ENCODE data around the gene ATXN3L.

Gene ATXN3L

DNA sequence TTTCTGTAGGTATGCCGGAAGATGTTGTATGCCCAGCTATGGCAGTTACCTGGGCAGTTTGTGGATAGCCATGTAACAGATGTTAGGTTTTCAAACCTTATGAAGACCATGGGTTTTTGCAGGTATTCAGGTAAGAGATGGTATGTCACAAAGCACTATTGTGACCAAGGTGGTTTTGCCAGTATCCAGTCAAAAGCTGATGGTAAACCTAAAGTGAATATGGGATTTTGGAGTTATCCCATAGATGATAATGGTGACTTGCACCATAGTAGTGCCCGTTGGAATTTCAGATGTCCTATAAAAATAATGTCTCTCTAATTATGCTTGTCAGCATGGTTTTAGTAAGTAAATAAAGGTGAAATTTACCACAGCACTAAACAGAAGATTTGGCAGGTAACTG, at the start of gene ATXN3L:
ATXN3L (minus strand) TSS at position 101 of the 400 bp plus-strand sequence. CDS start 119 bp downstream, outside the sequence.
- no peak for DNase-seq (ENCODE audit: low read depth)

DNA sequence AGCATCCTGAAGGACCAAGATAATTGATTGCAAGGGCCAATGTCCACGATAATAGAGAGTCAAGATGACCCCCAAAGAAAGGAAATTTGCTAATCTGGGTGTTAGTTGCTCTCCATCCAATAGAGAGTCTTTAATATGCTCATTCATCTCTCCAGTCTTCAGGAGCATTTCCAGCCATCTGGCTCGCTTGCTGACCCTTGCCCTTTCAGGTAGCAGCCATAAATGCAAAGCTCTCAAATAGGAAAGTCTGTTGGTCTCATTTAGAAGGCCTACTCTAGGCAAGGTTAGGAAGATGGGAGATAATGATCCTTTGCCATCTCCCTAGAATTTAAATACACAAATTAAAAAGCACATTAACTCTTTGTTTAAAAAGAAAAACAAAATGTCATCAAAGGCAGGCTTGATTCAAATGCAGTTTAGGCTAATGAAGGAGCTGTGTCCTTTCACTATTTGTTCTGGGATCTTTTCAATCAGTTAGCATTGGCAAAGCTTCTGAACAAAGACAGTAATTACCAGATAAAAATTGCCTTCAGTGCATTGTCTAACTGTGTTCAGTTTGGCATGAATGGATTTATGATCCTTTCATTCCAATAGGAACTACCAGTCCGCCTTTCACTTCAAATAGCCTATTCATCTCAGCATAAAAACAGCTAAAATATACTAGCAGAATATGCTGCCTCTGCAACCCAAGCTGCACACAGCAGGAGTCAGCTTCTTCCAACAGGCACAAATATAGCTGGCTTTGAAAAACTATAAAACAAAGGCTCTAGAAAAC, 49.6 kb upstream of the ATXN3L start:
- DNase-seq (ENCODE audit: low read depth): no peak

DNA sequence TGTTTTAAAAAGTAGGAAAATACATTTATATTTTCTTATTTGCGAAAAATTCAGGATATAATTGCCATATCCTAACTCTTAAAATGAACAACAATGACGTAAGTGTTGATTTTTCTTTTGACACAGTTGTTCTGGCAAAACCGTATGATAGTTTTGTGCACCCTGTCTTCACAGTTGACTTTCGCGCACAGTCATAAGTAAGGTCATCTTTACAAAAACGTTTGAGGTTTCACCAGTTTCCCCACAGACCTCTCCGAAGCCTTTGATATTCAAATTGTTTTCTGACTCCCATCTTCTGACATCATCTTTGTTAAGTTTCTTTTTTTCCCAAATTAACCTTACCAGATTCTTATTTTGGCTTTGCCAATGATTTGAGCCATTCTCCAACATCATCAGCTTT, 48.1 kb upstream of the ATXN3L start:
- no peak for DNase-seq (ENCODE audit: low read depth)

DNA sequence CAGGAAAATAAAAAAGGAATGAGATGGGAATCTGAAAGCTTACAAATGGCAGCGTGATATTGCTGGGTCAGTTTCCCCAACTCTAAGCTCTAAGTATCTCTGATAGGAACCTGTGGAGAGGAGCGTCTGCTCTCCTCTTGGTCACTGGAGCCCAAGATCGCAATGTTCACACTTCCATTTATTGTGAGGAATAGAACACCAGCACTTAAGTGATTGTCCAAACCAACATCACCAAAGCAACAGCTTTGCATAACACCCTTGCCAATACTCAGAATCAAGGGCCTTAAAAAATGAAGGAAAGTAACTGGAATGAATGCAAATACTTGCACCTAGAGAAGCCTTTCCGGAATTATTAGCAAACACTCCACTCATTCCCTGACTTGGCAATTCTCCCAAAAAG, 46.8 kb upstream of the ATXN3L start:
- DNase-seq (ENCODE audit: low read depth): no peak

DNA sequence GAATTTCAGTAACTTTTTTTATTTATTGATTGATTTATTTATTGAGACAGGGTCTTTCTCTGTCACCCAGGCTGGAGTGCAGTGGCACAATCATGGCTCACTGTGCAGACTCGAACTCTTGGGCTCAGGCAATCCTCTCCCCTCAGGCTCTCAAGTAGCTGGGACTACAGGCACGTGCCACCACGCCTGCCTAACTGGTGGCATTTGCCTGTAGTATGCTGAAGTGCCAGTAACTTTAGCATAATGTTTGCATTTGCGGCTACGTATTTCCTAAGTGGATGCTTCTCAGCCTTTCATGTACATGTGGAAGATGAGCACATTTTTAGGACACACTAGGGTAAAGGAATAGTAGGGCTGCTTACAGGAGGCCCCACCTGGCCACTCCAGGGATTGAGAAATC, 45.3 kb upstream of the ATXN3L start:
- no peak for DNase-seq (ENCODE audit: low read depth)

DNA sequence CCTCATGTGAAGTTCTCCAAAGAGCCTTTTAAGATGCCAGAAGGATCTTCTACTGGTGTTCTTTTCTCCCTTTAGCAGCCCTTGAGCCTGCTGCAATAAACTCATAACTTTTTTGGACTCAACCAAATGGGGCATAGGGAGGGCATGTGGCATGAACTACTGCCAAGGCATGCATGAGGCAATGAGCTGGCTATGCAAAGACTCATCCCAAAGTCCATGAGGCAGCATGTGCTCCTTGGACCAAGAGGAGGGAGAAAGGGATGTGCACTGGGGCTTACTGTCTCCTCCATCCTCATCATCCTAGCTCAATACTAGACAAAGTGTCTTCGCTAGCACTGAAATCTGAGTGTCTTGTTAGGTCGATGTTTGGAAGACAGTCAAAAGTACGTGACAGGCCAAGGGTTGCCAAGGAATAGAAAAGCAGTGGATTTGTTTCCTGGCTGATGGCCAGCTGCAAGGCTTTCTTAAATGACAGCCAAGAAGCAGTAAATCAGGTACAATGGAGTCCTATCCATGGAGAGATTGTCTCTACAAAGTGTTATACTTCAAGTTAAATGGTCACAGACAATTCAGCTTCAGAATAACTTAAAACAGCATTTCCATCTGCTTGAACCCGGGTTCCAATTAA, 44.5 kb upstream of the ATXN3L start:
- DNase-seq (ENCODE audit: low read depth): no peak

DNA sequence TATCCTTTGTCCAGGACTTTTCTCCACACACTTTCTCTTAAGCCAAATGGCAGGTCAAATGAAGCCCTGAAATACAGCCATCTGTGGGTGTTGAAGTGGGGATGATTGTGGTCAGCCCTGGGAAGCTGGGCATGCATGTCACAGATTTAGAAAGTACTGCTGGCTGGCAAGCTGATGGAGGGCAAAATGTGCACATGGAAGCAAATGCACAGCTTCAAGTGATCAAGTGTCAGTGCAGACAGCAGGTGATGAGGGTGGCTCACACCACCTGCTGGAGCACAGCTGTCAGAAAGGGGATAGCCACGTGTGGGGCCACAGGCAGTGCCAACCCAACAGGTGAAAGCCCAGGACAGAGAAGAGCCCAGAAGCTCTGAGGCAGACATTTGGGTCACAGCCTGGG, 40.3 kb upstream of the ATXN3L start:
- DNase-seq (ENCODE audit: low read depth): no peak

DNA sequence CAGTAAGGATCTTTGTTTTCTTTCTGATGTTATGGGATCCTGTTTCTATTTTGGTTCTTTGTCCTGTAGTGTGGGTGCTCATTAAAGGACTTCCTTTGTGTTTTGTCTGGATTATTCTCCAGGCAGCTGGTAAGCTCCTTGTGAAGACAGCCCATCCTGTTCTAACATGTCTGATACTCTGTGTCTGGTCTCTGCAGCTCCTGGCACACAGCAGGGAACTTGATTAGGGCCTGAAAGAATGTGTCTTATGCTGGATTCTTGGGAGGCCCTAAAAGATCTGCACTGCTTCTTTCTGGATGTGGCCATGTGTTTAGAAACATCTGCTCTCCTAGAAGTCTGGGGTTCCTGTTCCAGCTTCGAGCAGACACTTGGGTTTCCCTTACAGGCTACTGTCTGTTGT, 38.1 kb upstream of the ATXN3L start:
- DNase-seq (ENCODE audit: low read depth): no peak

DNA sequence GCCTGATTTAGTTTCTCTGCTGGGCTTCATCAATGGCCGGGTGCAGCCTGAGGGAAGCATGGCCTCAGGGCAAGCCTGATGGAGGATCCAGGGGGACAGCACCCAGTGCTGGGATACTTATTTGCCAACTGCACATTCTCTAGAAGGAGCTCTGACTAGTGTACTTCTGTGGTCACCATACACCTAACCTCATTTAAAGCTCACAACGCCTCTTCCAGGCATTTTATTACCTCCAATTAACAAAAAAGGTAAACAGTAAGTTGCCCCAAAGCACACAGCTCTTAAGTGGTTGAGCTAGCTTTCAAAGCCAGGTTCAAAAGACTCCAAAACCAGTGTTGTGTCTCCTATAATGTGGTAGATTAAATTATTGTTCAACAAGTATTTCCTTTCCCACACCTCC, 26.8 kb upstream of the ATXN3L start:
- no peak for DNase-seq (ENCODE audit: low read depth)

DNA sequence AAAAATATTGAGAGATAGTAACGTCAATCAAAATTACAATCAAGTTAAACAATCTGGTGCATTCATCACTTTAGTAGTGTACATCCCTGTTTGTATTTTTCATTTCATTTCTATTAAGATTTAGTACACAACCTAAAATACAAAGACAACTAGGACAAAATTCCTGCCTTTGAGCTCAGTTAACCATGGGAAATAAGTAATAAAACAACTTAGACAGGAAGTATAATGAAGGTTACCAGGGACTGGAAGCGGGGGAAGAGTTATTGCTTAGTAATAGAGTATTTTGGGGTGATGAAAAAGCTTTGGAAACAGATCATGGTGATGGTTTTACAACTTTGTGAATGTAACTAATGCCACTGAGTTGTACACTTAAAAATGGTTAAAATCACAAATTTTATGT, 25.6 kb upstream of the ATXN3L start:
- DNase-seq (ENCODE audit: low read depth): no peak

DNA sequence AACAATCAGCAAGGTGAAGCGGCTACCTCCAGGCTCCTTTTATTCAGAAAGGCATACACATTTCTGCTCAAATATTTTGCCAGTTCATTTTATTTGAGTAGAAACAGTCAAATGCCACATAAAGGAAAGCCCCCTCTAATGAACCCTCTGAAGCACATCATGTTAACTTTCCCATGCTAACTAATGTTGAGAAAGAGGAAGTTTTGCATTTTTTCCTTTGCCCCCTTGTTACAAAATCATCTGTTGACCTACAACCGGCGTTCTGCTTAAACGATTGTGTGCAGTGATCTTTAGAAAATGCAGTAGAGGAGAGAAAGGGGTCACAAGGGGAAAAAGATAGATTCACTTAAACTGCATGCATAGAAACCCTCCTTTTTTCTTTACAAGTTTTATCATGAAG, 25.2 kb upstream of the ATXN3L start:
- no peak for DNase-seq (ENCODE audit: low read depth)

DNA sequence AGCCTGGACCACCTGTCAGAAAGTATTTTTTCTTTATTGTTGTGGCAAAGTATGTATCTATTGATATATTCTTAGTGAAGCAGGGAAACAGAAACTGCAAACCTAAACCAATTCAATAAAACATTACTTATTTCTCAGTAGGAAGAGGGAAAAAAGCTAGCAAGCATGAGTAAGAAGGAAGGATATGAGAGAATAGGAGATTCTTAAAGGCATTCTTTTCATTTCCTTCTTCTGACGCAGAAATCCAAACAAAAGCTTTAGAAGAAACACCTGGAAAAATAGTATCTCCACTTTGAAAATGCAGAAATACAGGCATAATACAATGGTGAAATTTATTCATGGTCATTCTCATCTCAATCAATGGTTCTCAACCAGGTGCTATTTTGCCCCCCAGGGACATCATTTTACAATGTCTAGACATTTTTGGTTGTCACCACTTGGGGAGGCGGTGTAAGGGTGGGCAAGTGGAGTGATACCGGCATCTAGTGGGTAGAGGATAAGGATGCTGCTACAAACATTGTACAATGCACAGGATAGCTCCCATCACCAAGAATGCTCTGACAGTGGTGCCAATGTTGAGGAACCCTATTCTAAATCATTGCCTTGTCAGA, 21.7 kb upstream of the ATXN3L start:
- no peak for DNase-seq (ENCODE audit: low read depth)

DNA sequence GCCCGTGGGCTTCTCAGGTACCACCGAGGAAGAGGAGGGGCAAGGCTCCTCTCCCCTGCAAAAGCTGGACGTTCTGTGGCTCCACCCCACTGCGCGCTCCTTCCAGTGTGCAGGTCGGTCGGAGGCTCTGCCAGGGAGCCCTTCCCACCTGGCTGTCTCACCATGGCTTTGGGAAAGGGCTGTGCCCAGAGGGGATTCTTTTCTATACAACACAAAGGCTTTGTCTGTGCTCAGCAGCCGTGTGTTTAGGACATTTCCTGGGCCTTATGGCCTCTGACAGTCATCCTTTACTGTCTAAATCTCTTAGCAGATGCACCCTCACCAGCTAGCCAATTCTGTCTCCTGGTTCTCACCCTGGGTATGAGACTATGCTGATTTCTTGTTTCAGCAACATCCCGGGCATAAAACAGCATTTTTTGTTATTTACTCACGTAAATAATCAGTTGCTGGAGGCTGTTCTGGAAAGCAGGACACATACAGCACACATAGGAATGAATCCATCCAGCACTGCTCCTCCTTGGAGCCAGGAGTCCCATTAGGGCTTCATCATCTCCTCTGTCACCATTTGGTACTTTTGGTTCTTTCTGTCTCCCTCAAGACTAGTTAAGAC, 20.4 kb upstream of the ATXN3L start:
- DNase-seq (ENCODE audit: low read depth): no peak

DNA sequence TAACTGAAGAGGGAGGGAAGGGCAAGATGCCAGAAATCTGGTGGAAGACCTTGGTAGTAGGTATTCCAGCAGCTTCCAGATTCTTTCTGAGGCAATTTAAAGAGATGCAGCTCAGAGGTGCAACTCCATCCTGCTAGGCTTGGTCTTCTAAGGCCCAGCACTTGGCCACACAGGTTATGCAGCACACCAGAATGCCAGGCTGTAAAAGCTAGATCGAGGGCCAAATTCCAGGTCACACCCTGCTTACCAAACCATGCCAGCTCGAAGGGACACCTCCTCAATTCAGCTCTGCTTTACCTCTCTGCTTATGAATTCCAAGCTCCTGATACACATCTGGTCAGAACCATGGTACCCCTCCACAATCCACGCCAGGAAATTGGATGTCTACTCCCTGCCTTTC, 19.8 kb upstream of the ATXN3L start:
- DNase-seq (ENCODE audit: low read depth): no peak

DNA sequence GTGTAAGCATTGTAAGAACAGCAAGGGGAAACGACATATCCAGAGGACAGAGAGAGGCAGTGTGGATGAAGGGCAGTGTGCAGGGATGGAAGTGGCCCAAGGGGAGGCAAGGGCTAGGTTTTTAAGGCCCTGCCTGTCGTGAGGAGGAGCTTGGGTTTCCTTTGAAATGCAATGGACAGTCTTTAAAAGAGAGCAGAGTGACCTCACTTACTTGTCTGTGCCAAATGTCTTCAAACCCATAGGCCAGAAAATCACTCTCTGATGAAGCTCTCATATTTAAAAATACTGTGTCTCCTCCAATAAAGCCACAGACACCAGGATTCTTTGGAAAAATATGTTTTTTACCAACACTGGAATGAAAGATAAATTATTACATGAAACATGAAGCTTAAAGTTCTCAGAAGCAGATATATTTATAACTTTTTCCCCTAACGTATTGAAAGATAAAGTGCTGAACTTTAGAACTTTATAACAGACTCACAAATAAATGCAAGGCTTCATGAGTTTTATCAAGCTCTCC, 19.2 kb upstream of the ATXN3L start:
- DNase-seq (ENCODE audit: low read depth): no peak

DNA sequence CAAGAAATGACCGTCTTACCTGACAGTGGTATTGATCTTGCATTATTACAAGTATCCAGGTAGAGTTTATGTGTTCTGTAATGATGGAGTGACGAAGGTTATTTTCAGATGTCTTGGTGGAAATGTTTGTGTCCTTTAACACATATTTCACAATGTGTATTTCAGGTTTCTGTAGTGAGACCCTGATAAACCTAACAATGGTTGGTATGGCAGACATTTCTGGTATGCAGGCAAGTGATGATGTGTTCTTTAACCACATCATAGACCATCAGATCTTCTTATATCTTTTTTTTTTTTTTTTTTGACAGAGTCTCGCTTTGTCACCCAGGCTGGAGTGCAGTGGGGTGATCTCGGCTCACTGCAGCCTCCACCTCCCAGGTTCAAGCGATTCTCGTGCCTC, 14.6 kb upstream of the ATXN3L start:
- no peak for DNase-seq (ENCODE audit: low read depth)

DNA sequence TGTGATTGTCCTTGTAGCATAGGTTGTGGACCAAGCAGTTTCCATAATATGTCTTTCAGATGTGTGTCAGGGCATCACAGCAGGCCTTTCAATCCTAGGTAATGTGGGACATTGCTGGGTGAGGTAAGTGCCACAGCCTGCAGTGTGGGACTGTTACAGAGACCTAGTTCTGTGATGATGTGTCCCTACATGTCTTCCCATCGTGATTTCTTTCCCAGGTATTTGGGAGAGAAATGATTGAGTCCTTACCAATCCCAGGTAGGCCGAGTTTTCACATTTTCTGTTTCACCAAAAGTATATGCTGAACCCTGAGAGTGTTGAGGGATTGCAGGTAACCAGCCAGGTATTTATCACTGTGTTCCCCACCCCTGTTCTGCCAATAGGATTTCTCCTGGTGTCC, 10.6 kb upstream of the ATXN3L start:
- DNase-seq (ENCODE audit: low read depth): no peak

DNA sequence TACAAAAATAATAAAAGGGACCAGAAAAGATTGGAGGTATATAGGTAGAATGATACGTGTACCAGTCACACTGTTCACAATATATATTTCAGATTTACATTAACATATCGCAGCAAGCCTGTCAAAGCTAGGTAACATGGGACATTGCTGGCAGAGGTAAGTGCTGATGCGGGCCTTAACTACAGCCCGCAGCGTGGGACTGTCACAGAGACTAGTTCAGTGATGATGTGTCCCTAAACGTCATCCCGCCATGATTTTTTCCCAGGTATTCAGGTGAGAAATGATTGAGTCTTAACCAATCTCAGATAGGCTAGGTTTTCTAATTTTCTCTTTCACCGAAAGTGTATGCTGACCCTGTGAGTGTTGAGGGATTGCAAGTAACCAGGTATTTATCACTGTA, 7.8 kb upstream of the ATXN3L start:
- DNase-seq (ENCODE audit: low read depth): no peak

DNA sequence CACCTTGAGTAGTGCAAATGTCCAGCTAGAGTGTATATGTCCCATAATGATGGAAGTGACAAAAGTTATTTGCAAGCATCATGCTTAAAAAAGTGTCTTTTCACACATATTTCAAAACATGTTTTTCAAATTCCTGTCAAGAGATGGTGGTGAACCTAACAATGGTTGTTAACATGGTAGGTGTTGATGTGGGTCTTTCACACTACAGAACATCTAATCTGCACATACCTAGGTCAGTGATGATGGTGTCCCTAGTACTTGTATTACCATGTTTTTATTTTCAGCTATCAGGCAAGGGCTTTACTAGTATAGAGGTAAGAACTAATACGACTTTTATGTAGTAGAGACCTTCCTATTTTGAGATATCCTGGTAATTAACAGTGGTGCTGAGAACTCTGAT, 3.4 kb upstream of the ATXN3L start:
- no peak for DNase-seq (ENCODE audit: low read depth)

DNA sequence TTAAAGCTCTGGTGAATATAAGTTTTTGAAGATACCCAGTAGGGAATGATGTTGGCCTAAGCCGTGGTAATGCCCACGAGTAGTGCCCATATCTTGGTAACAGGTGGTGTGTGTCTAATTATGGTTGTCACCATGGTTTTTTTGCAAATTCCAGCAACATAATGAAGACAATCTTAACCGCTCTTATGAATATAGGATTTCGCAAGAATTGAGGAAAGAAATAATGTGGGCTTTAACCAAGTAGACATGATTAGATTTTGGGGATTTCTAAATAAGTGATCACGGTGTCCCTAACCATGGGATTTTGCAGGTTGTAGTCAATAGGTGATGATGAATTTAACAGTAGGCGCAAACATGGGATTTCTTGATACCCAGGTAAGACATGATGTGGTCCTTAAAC, 2.5 kb downstream of the ATXN3L start:
- no peak for DNase-seq (ENCODE audit: low read depth)

DNA sequence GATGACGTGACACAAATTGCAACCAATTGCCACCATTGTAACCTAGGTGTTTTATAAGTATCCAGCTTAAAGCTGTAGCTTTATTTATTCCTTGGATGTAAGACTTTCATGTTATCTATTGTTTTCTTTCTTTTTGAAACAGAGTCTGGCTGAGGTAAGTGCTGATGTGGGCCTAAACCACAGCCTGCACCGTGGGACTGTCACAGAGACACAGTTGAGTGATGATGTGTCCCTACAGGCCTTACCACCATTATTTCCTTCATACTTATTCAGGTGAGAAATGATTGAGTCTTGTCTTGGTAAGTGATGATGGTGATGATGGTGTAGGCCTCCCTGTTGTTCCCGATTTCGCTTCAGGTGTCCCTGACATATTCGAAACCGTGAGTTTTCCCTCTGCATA, 8.3 kb downstream of the ATXN3L start:
- DNase-seq (ENCODE audit: low read depth): no peak

DNA sequence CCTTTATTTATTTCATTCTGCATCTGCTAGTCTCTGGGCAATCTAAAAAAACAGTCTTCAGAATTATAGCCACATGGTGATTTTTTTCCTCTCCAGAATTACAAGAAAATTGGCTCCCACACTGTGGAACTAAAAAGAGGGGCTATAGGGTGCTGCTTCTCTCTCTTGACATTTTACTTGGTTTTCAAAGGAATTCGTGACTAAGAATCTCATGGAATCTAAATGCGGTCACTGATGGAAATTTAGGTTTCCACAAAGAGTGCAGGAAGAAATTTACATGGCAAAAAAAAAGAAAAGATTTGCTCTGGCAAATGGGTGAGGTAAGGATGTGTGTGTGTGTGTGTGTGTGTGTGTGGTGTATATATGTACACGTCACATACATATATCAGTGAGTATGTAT, 10.2 kb downstream of the ATXN3L start:
- DNase-seq (ENCODE audit: low read depth): no peak

DNA sequence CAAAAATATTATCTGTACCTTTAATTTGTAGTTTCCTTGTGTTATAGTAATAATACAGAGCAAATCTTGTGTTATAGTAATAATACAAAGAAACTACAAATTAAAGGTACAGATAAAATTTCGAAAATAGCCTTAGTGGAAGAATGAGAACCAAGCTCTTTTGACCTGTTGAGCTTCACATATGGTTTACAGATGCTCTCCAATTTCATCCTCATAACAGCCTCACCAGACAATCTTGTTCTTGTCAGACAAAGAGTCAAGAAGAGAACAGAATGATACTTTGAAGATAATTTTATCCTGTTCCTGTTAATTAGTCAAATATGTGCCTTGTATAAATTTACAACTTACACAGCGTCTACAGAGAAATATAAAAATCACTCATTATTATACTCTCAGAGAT, 12.8 kb downstream of the ATXN3L start:
- no peak for DNase-seq (ENCODE audit: low read depth)
